Effector memory CD8-positive, alpha-beta T cell (primary cell): ENCODE results near the gene MED12L.

Source experiments
- ATAC-seq: fragments of 150-1000 bp; cut with Tn5 transposase; replicated peaks from 2 replicates; pipeline ENCODE4 v1.10.0; 2021; ENCODE audit warnings: mild to moderate bottlenecking, moderate library complexity
- DNase-seq, 3 experiments: peaks; one replicate each; pipeline ENCODE4 v3.0.0; 2021
- H3K27ac Mint-ChIP-seq, 2 donors: one replicate each; pipeline ENCODE4 v1.8.0; 2022; ENCODE audit warnings: mild to moderate bottlenecking in 2 of 2, mixed read lengths in 2 of 2, moderate library complexity in 2 of 2
- H3K27me3 Mint-ChIP-seq, 2 donors: one replicate each; pipeline ENCODE4 v1.8.0; 2022; ENCODE audit warnings: mixed read lengths in 2 of 2
- H3K36me3 Mint-ChIP-seq: one replicate; pipeline ENCODE4 v1.8.0; 2022; ENCODE audit warnings: mild to moderate bottlenecking, moderate library complexity, mixed read lengths; ENCODE audit not compliant: insufficient read depth
- H3K4me1 Mint-ChIP-seq, 2 donors: one replicate each; pipeline ENCODE4 v1.8.0; 2022; ENCODE audit warnings: low read depth in 2 of 2, mixed read lengths in 2 of 2
- H3K4me3 Mint-ChIP-seq, 2 donors: one replicate each; pipeline ENCODE4 v1.8.0; 2022; ENCODE audit warnings: mild to moderate bottlenecking in 2 of 2, mixed read lengths in 2 of 2, moderate library complexity in 2 of 2
- H3K9me3 Mint-ChIP-seq, 2 donors: one replicate each; pipeline ENCODE4 v1.8.0; 2022; ENCODE audit warnings: mixed read lengths in 2 of 2

The MED12L gene

GRCh38 chr3:151452841-151453240, 367.4 kb downstream of the MED12L start:
- Mint-ChIP-seq H3K4me1 (peaks cover 3 to 5% of the 10 kb centered on the region in 2 donors), H3K27me3 (peaks cover 40 to 45% of the 10 kb centered on the region in 2 donors), H3K36me3 (no peaks in the 10 kb centered on the region), H3K4me3 (no peak overlapping the region), H3K9me3 (no peaks in the 10 kb centered on the region), H3K27ac (no peak overlapping the region)
- DNase-seq (no peak), ATAC-seq (no peak)

GRCh38 chr3:151456065-151456464, 370.6 kb downstream of the MED12L start:
- Mint-ChIP-seq H3K4me1 (peaks cover 3 to 5% of the 10 kb centered on the region in 2 donors), H3K27ac (no peak overlapping the region)
- ATAC-seq, result no peak

GRCh38 chr3:151459358-151459757, 373.9 kb downstream of the MED12L start:
- Mint-ChIP-seq H3K27me3 (peaks cover 46 to 72% of the 10 kb centered on the region in 2 donors), H3K4me1 (no peaks in the 10 kb centered on the region), H3K4me3 (no peak overlapping the region), H3K27ac (no peak overlapping the region), H3K9me3 (no peaks in the 10 kb centered on the region), H3K36me3 (no peaks in the 10 kb centered on the region)
- no peak for DNase-seq
- no peak for ATAC-seq

More at GRCh38 chr3:151456065-151456464, 370.6 kb downstream of the MED12L start:
- DNase-seq, result no peak
- H3K9me3 Mint-ChIP-seq, result no peaks in the 10 kb centered on the region
- H3K36me3 Mint-ChIP-seq, result no peaks in the 10 kb centered on the region
- no peak overlapping the region for H3K4me3 Mint-ChIP-seq
- peaks cover 39 to 61% of the 10 kb centered on the region in 2 donors for H3K27me3 Mint-ChIP-seq

GRCh38 chr3:151460228-151460627, 374.8 kb downstream of the MED12L start:
- H3K9me3 Mint-ChIP-seq, result no peaks in the 10 kb centered on the region
- no peak for DNase-seq
- peaks cover 54 to 79% of the 10 kb centered on the region in 2 donors for H3K27me3 Mint-ChIP-seq
- no peaks in the 10 kb centered on the region for H3K4me1 Mint-ChIP-seq
- H3K4me3 Mint-ChIP-seq, result no peak overlapping the region
- no peak for ATAC-seq
- H3K27ac Mint-ChIP-seq, result no peak overlapping the region
- no peaks in the 10 kb centered on the region for H3K36me3 Mint-ChIP-seq

GRCh38 chr3:151460774-151461450, 375.4 kb downstream of the MED12L start, which contains the start of gene IGSF10:
Gene IGSF10 (minus strand): TSS chr3:151461061. CDS start chr3:151458709, 2,352 bp downstream.
- no peak within 1 kb of the TSS for H3K4me3 Mint-ChIP-seq
- H3K36me3 Mint-ChIP-seq, result no peaks in the 10 kb centered on the region
- no peak within 1 kb of the TSS for H3K27ac Mint-ChIP-seq
- peaks cover 48 to 76% of the 10 kb centered on the region in 2 donors for H3K27me3 Mint-ChIP-seq
- H3K9me3 Mint-ChIP-seq, result no peaks in the 10 kb centered on the region
- no peaks in the 10 kb centered on the region for H3K4me1 Mint-ChIP-seq
- ATAC-seq (no peak), DNase-seq (no peak)

GRCh38 chr3:151462278-151462780, 376.9 kb downstream of the MED12L start:
- H3K4me1 Mint-ChIP-seq, result no peaks in the 10 kb centered on the region
- ATAC-seq (no peak), DNase-seq (no peak)
- H3K9me3 Mint-ChIP-seq, result no peaks in the 10 kb centered on the region
- H3K4me3 Mint-ChIP-seq, result no peak overlapping the region
- H3K27ac Mint-ChIP-seq, result no peak overlapping the region
- H3K36me3 Mint-ChIP-seq, result no peaks in the 10 kb centered on the region
- H3K27me3 Mint-ChIP-seq, result peaks cover 45 to 63% of the 10 kb centered on the region in 2 donors

GRCh38 chr3:151462991-151463390, 377.5 kb downstream of the MED12L start:
- Mint-ChIP-seq H3K27ac (no peak overlapping the region), H3K9me3 (no peaks in the 10 kb centered on the region), H3K4me3 (no peak overlapping the region), H3K4me1 (no peaks in the 10 kb centered on the region), H3K36me3 (no peaks in the 10 kb centered on the region), H3K27me3 (peaks cover 43 to 59% of the 10 kb centered on the region in 2 donors)
- ATAC-seq, result no peak
- DNase-seq, result no peak

- DNase-seq, result no peak
- ATAC-seq, result no peak
- Mint-ChIP-seq H3K9me3 (no peaks in the 10 kb centered on the region), H3K27me3 (peaks cover 24% of the 10 kb centered on the region in 2 donors), H3K4me1 (no peaks in the 10 kb centered on the region), H3K36me3 (no peaks in the 10 kb centered on the region), H3K27ac (no peak overlapping the region), H3K4me3 (no peak overlapping the region)
Measured at GRCh38 chr3:151467069-151467468, 381.6 kb downstream of the MED12L start.

- Mint-ChIP-seq H3K9me3 (no peaks in the 10 kb centered on the region), H3K4me1 (no peaks in the 10 kb centered on the region), H3K27ac (no peak overlapping the region), H3K36me3 (no peaks in the 10 kb centered on the region), H3K27me3 (peaks cover 19 to 22% of the 10 kb centered on the region in 2 donors), H3K4me3 (no peak overlapping the region)
- peak; percentile 52 for ATAC-seq
- DNase-seq, result peak; percentile 31 to 42 (median 36)
Measured at GRCh38 chr3:151468284-151468917, 382.9 kb downstream of the MED12L start.

- Mint-ChIP-seq H3K36me3 (no peaks in the 10 kb centered on the region), H3K27ac (no peak overlapping the region), H3K4me3 (no peak overlapping the region), H3K9me3 (peaks cover 0 to 3% of the 10 kb centered on the region in 2 donors), H3K27me3 (peaks cover 28 to 41% of the 10 kb centered on the region in 2 donors), H3K4me1 (no peaks in the 10 kb centered on the region)
- no peak for DNase-seq
- ATAC-seq, result no peak
Measured at GRCh38 chr3:151476344-151477018, 391.0 kb downstream of the MED12L start.

- peaks cover 28 to 53% of the 10 kb centered on the region in 2 donors for H3K27me3 Mint-ChIP-seq
- no peak for ATAC-seq
- H3K4me1 Mint-ChIP-seq, result no peaks in the 10 kb centered on the region
- H3K9me3 Mint-ChIP-seq, result peaks cover 4 to 14% of the 10 kb centered on the region in 2 donors
- no peak overlapping the region for H3K27ac Mint-ChIP-seq
- H3K4me3 Mint-ChIP-seq, result no peak overlapping the region
- no peak for DNase-seq
- no peaks in the 10 kb centered on the region for H3K36me3 Mint-ChIP-seq
Measured at GRCh38 chr3:151477591-151478334, 392.3 kb downstream of the MED12L start.

- ATAC-seq (no peak), DNase-seq (no peak)
- H3K4me1 Mint-ChIP-seq, result no peaks in the 10 kb centered on the region
- peaks cover 32 to 59% of the 10 kb centered on the region in 2 donors for H3K27me3 Mint-ChIP-seq
- peaks cover 4 to 14% of the 10 kb centered on the region in 2 donors for H3K9me3 Mint-ChIP-seq
- no peaks in the 10 kb centered on the region for H3K36me3 Mint-ChIP-seq
- H3K27ac Mint-ChIP-seq, result no peak overlapping the region
- no peak overlapping the region for H3K4me3 Mint-ChIP-seq
Measured at GRCh38 chr3:151478335-151478697, 392.9 kb downstream of the MED12L start.

GRCh38 chr3:151479452-151479851, 394.0 kb downstream of the MED12L start:
- H3K27me3 Mint-ChIP-seq, result peaks cover 35 to 61% of the 10 kb centered on the region in 2 donors
- no peaks in the 10 kb centered on the region for H3K36me3 Mint-ChIP-seq
- no peak overlapping the region for H3K4me3 Mint-ChIP-seq
- peaks cover 4 to 14% of the 10 kb centered on the region in 2 donors for H3K9me3 Mint-ChIP-seq
- no peaks in the 10 kb centered on the region for H3K4me1 Mint-ChIP-seq
- ATAC-seq, result no peak
- no peak for DNase-seq
- H3K27ac Mint-ChIP-seq, result no peak overlapping the region
